Measurements from ENCODE around the gene SERPINA4. TPM values are rescaled to one million over a fixed set of nuclear protein-coding genes. Genes with fewer than 3 reads are reported as not detected.

The SERPINA4 gene
- total and polyA plus RNA-seq, 2 of the 8 experiments (the other 6 are each of a cell fraction or from before 2014, with no cell fraction given), result not detected

- Histone ChIP-seq H3K4ac (replicated peaks; ENCODE audit: insufficient read length, low read depth, low read length) (no peak overlapping the region), H2AFZ (ENCODE audit: low read length) (no peak overlapping the region), H3K9ac (replicated peaks in 1 of 4; ENCODE audit: extremely low read depth in 1 of 4, low read depth in 3 of 4, low read length in 3 of 4) (no peak overlapping the region), H3K79me2 (ENCODE audit: control insufficient read depth in 1 of 2, insufficient read depth in 2 of 2, low read length in 2 of 2) (no peaks in the 10 kb centered on the region), H3K36me3 (ENCODE audit: control insufficient read depth in 2 of 4, insufficient read depth in 4 of 4, low read length in 3 of 4) (no peaks in the 10 kb centered on the region), H3K23ac (ENCODE audit: insufficient read length) (no peak overlapping the region), H2BK5ac (ENCODE audit: low read depth, low read length) (no peak overlapping the region), H3K14ac (ENCODE audit: insufficient read length) (no peak overlapping the region), H3K4me1 (replicated peaks in 1 of 4; ENCODE audit: control insufficient read depth in 3 of 4, insufficient read depth in 4 of 4, low read length in 3 of 4) (0 out of 7 replicates have a peak, but pooled peaks cover 0 to 4% (median 0%) of the 10 kb centered on the region in 4 experiments), H2BK120ac (replicated peaks; ENCODE audit: low read depth, low read length) (no peak overlapping the region), H3K4me2 (ENCODE audit: insufficient read depth in 1 of 2, low read depth in 2 of 2, low read length in 2 of 2) (no peak overlapping the region), H4K91ac (replicated peaks; ENCODE audit: insufficient read length, low read length) (no peak overlapping the region), H4K5ac (ENCODE audit: insufficient read length, low read depth, low read length) (no peak overlapping the region), H3K79me1 (ENCODE audit: low read depth, low read length) (no peaks in the 10 kb centered on the region), H2AK5ac (ENCODE audit: low read depth, low read length) (no peak overlapping the region), H2BK15ac (ENCODE audit: low read length) (no peak overlapping the region), H3K23me2 (ENCODE audit: low read depth, low read length) (peaks cover 3% of the 10 kb centered on the region; the same call in 1 of the 2 replicates), H2BK12ac (ENCODE audit: low read depth, low read length) (no peak overlapping the region), H3K27ac (ENCODE audit: low read depth, low read length) (no peak overlapping the region), H3K56ac (replicated peaks; ENCODE audit: insufficient read length, low read depth, low read length) (no peak overlapping the region), H3K4me3 (ENCODE audit: extremely low read depth in 1 of 4, insufficient read depth in 2 of 4, low read depth in 3 of 4, low read length in 4 of 4) (no peak overlapping the region), H3K9me3 (ENCODE audit: insufficient read depth in 2 of 2, low read depth in 1 of 2, low read length in 1 of 2) (peaks cover 3% of the 10 kb centered on the region in 2 experiments; a peak in 1 of 4 replicates), H3K18ac (ENCODE audit: extremely low read depth, low read length) (no peak overlapping the region), H4K20me1 (replicated peaks in 1 of 2; ENCODE audit: control insufficient read depth in 1 of 2, insufficient read depth in 2 of 2, low read length in 2 of 2) (no peaks in the 10 kb centered on the region), H3K27me3 (replicated peaks in 1 of 4; ENCODE audit: control insufficient read depth in 3 of 4, extremely low read depth in 1 of 4, insufficient read depth in 3 of 4, low read length in 3 of 4) (peaks cover 0 to 2% (median 0%) of the 10 kb centered on the region in 4 experiments; a peak in 3 of 7 replicates), H4K8ac (ENCODE audit: extremely low read depth, insufficient read depth, low read length) (no peak overlapping the region), H2BK20ac (ENCODE audit: low read length) (no peak overlapping the region)
- 73% methylated on average over 5 of the region's 5 CpGs; no CpG with 5 or more reads in 1 of the 2 experiments for WGBS, 2 experiments (ENCODE audit: extremely low coverage in 1 of 2, insufficient coverage in 1 of 2, insufficient read length in 1 of 2, insufficient replicate concordance in 2 of 2, low coverage in 1 of 2, low lambda C conversion rate in 2 of 2, missing lambda C conversion rate in 1 of 2)
- DNase-seq (ENCODE audit: low read depth in 1 of 2, low spot score in 2 of 2) (no peak), FAIRE-seq (no peak)
- POLR2A ChIA-PET (ENCODE audit: partially characterized antibody), result no interaction called here
- CTCF ChIA-PET (ENCODE audit: partially characterized antibody), result interaction anchor here (0.7 to 1.7 kb wide), 5 partner anchors 9 to 839 kb away, joined by 3 to 4 read pairs (median 4); no protein-coding TSS in a partner anchor
- no peak for TF ChIP-seq KDM1A (IDR thresholded peaks at IDR 0.05; ENCODE audit: borderline replicate concordance, low read length)
- TF ChIP-seq SIRT6 (IDR thresholded peaks at IDR 0.05; ENCODE audit: low read length), result no peak
- TF ChIP-seq EP300 (IDR thresholded peaks at IDR 0.05; ENCODE audit: borderline replicate concordance in 1 of 2, low read depth in 2 of 2, low read length in 2 of 2), result no peak
Observed at GRCh38 chr14:94575730-94576585, 14.7 kb downstream of the SERPINA4 start.

All from H1 (cell line).